Neural crest cell (in vitro differentiated cells): ENCODE data around the gene JAK2. TPM values are rescaled to one million over a fixed set of nuclear protein-coding genes. Genes with fewer than 3 reads are reported as not detected.

Experiments used
- DNase-seq: peaks from one replicate; pipeline ENCODE4 v3.0.0; 2021; ENCODE audit warnings: low read depth, mixed read lengths, low spot score
- H3K27ac Mint-ChIP-seq: one replicate; pipeline ENCODE4 v1.8.0; 2021; ENCODE audit warnings: mild to moderate bottlenecking, mixed read lengths; ENCODE audit not compliant: unreplicated experiment
- H3K27me3 Mint-ChIP-seq: 2 replicates; pipeline ENCODE4 v1.8.0; 2021; ENCODE audit warnings: low read depth, mild to moderate bottlenecking, mixed read lengths
- H3K36me3 Mint-ChIP-seq: 2 replicates; pipeline ENCODE4 v1.8.0; 2021; ENCODE audit warnings: low read depth, mild to moderate bottlenecking, mixed read lengths
- H3K4me1 Mint-ChIP-seq: 2 replicates; pipeline ENCODE4 v1.8.0; 2021; ENCODE audit warnings: mixed read lengths
- H3K4me3 Mint-ChIP-seq: one replicate; pipeline ENCODE4 v1.8.0; 2021; ENCODE audit warnings: mild to moderate bottlenecking, mixed read lengths
- H3K9me3 Mint-ChIP-seq: 2 replicates; pipeline ENCODE4 v1.8.0; 2021; ENCODE audit warnings: mixed read lengths
- CTCF ChIP-seq: fragments of 200-600 bp; sonication (generic); conservative IDR thresholded peaks from 2 replicates; pipeline ENCODE4 v1.5.0; 2021; ENCODE audit warnings: antibody characterized with exemption, mild to moderate bottlenecking
- total RNA-seq: library from RNA; stranded (reverse); gene quantifications from 2 replicates; pipeline ENCODE4 v1.2.1, GENCODE V29; 2021

Gene JAK2
- total RNA-seq, 1 donor from 2014 or later: 5.0 TPM

GRCh38 chr9:4997196-4997595 lies 12.1 kb downstream of the JAK2 start:
- Mint-ChIP-seq H3K4me3 (no peak overlapping the region), H3K27me3 (no peaks in the 10 kb centered on the region), H3K9me3 (peaks cover 7% of the 10 kb centered on the region), H3K36me3 (peaks cover 12% of the 10 kb centered on the region), H3K4me1 (no peaks in the 10 kb centered on the region), H3K27ac (no peak overlapping the region)
- no peak for TF ChIP-seq CTCF
- no peak for DNase-seq

- H3K4me1 Mint-ChIP-seq: no peaks in the 10 kb centered on the region
- H3K4me3 Mint-ChIP-seq: no peak overlapping the region
- no peaks in the 10 kb centered on the region for H3K27me3 Mint-ChIP-seq
- peaks cover 11% of the 10 kb centered on the region for H3K36me3 Mint-ChIP-seq
- DNase-seq: no peak
- H3K9me3 Mint-ChIP-seq: peaks cover 8% of the 10 kb centered on the region
- no peak for TF ChIP-seq CTCF
- H3K27ac Mint-ChIP-seq: no peak overlapping the region
Observed at GRCh38 chr9:4997631-4998030, 12.6 kb downstream of the JAK2 start.

GRCh38 chr9:5002811-5003210 lies 17.7 kb downstream of the JAK2 start:
- TF ChIP-seq CTCF: no peak
- H3K36me3 Mint-ChIP-seq: peaks cover 17% of the 10 kb centered on the region
- H3K9me3 Mint-ChIP-seq: peaks cover 21% of the 10 kb centered on the region

GRCh38 chr9:5004481-5004880 lies 19.4 kb downstream of the JAK2 start:
- DNase-seq: no peak
- no peaks in the 10 kb centered on the region for H3K27me3 Mint-ChIP-seq
- no peak overlapping the region for H3K27ac Mint-ChIP-seq
- no peaks in the 10 kb centered on the region for H3K4me1 Mint-ChIP-seq
- no peak overlapping the region for H3K4me3 Mint-ChIP-seq
- peaks cover 21% of the 10 kb centered on the region for H3K9me3 Mint-ChIP-seq
- no peak for TF ChIP-seq CTCF
- peaks cover 17% of the 10 kb centered on the region for H3K36me3 Mint-ChIP-seq

More at GRCh38 chr9:5002811-5003210, 17.7 kb downstream of the JAK2 start:
- Mint-ChIP-seq H3K4me3 (no peak overlapping the region), H3K4me1 (no peaks in the 10 kb centered on the region), H3K27ac (no peak overlapping the region), H3K27me3 (no peaks in the 10 kb centered on the region)
- DNase-seq: no peak

- no peak for DNase-seq
- H3K27me3 Mint-ChIP-seq: no peaks in the 10 kb centered on the region
- H3K27ac Mint-ChIP-seq: no peak overlapping the region
- TF ChIP-seq CTCF: no peak
- H3K9me3 Mint-ChIP-seq: peaks cover 15% of the 10 kb centered on the region
- H3K4me3 Mint-ChIP-seq: no peak overlapping the region
- no peaks in the 10 kb centered on the region for H3K4me1 Mint-ChIP-seq
- peaks cover 14% of the 10 kb centered on the region for H3K36me3 Mint-ChIP-seq
Observed at GRCh38 chr9:5008202-5008601, 23.1 kb downstream of the JAK2 start.

- no peak for TF ChIP-seq CTCF
- Mint-ChIP-seq H3K4me1 (peaks cover 12% of the 10 kb centered on the region), H3K4me3 (no peak overlapping the region), H3K9me3 (no peaks in the 10 kb centered on the region), H3K27ac (no peak overlapping the region), H3K36me3 (peaks cover 12% of the 10 kb centered on the region), H3K27me3 (no peaks in the 10 kb centered on the region)
- no peak for DNase-seq
Observed at GRCh38 chr9:5013374-5013773, 28.3 kb downstream of the JAK2 start.
